Skeletal muscle cell (primary cell): ENCODE measurements around the gene BOLL.
"Not testable (repeated sequence)": the region's sequence is repeated elsewhere in the genome, so short reads cannot be mapped to it uniquely, and the experiment has no call there.

ENCODE experiments used
- DNase-seq: peaks from one replicate; pipeline ENCODE4 v3.0.0-alpha.2; 2010; ENCODE audit warnings: low read depth
- H3K4me3 ChIP-seq: 2 replicates; pipeline ENCODE4 v1.5.1; 2011; ENCODE audit warnings: low read depth, mild to moderate bottlenecking, control low read depth, low read length, moderate library complexity

Gene BOLL

GRCh38 chr2:197800091-197800490, 15.0 kb upstream of the BOLL start:
- no peak for DNase-seq
- no peak overlapping the region for H3K4me3 ChIP-seq

GRCh38 chr2:197799068-197799467, 13.9 kb upstream of the BOLL start:
- H3K4me3 ChIP-seq, result no peak overlapping the region
- no peak for DNase-seq

GRCh38 chr2:197798187-197798586, 13.1 kb upstream of the BOLL start:
- H3K4me3 ChIP-seq, result no peak overlapping the region

GRCh38 chr2:197795277-197795676, 10.2 kb upstream of the BOLL start:
- no peak for DNase-seq
- H3K4me3 ChIP-seq, result no peak overlapping the region

More at GRCh38 chr2:197798187-197798586, 13.1 kb upstream of the BOLL start:
- DNase-seq, result no peak

- no peak for DNase-seq
- no peak overlapping the region for H3K4me3 ChIP-seq
These were observed 8.3 kb upstream of the BOLL start for GRCh38 chr2:197793456-197793855.

GRCh38 chr2:197786010-197786877, 1.1 kb upstream of the BOLL start:
- H3K4me3 ChIP-seq, result peak overlapping the region; percentile 30
- DNase-seq, result no peak

- no peak for DNase-seq
- H3K4me3 ChIP-seq, result no peak overlapping the region
These were observed 3.0 kb downstream of the BOLL start for GRCh38 chr2:197782126-197782525.

GRCh38 chr2:197779261-197779660, 5.9 kb downstream of the BOLL start:
- no peak for DNase-seq
- no peak overlapping the region for H3K4me3 ChIP-seq

GRCh38 chr2:197777823-197778407, 7.2 kb downstream of the BOLL start:
- DNase-seq, result no peak
- no peak overlapping the region for H3K4me3 ChIP-seq

- no peak for DNase-seq
- no peak overlapping the region for H3K4me3 ChIP-seq
These were observed 24.8 kb downstream of the BOLL start for GRCh38 chr2:197760293-197760657.

GRCh38 chr2:197759625-197760292, 25.4 kb downstream of the BOLL start:
- no peak for DNase-seq
- H3K4me3 ChIP-seq, result no peak overlapping the region

GRCh38 chr2:197759013-197759412, 26.1 kb downstream of the BOLL start:
- DNase-seq, result no peak
- no peak overlapping the region for H3K4me3 ChIP-seq

GRCh38 chr2:197740200-197740599, 44.9 kb downstream of the BOLL start:
- no peak overlapping the region for H3K4me3 ChIP-seq
- peak; percentile 13 for DNase-seq

- not testable (repeated sequence) for DNase-seq, H3K4me3 ChIP-seq
These were observed 56.3 kb downstream of the BOLL start for GRCh38 chr2:197728555-197729544.

- DNase-seq, result no peak
- H3K4me3 ChIP-seq, result no peak overlapping the region
These were observed 58.1 kb downstream of the BOLL start for GRCh38 chr2:197727011-197727410.

GRCh38 chr2:197717863-197718262, 67.3 kb downstream of the BOLL start:
- DNase-seq, result no peak
- no peak overlapping the region for H3K4me3 ChIP-seq

GRCh38 chr2:197713271-197713670, 71.8 kb downstream of the BOLL start:
- H3K4me3 ChIP-seq, result no peak overlapping the region
- no peak for DNase-seq

- DNase-seq, result no peak
These were observed 73.5 kb downstream of the BOLL start for GRCh38 chr2:197711578-197711977.

GRCh38 chr2:197710424-197711042, 74.6 kb downstream of the BOLL start:
- no peak for DNase-seq
- H3K4me3 ChIP-seq, result no peak overlapping the region

More at GRCh38 chr2:197711578-197711977, 73.5 kb downstream of the BOLL start:
- H3K4me3 ChIP-seq, result no peak overlapping the region
